Endothelial cell of umbilical vein (primary cell): ENCODE measurements around the gene SELENOF. TPM values are rescaled to one million over a fixed set of nuclear protein-coding genes. Genes with fewer than 3 reads are reported as not detected.

Source experiments
- BruUV-seq: library from RNA; stranded (reverse); fragments of 400-500 nt; replicated peaks from 2 replicates; lab custom pipeline; 2021; lab: Mats Ljungman, UMichigan
- CTCF ChIA-PET: fragments of 300-600, 350-600 bp; sonication (Branson Sonifier 250); formaldehyde crosslinking; loops from one replicate; lab custom pipeline; 2021; ENCODE audit warnings: antibody characterized with exemption, inconsistent platforms; lab: Charles Lee
- POLR2A ChIA-PET: fragments of 300-600, 350-600 bp; sonication (Branson Sonifier 250); formaldehyde crosslinking; loops from one replicate; lab custom pipeline; 2021; ENCODE audit warnings: antibody characterized with exemption, inconsistent platforms; lab: Charles Lee
- DNase-seq: peaks from one replicate; pipeline ENCODE4 v3.0.0-alpha.2; 2011; ENCODE audit warnings: low read depth, low spot score
- FAIRE-seq: peaks from 2 replicates; lab custom pipeline; 2011; peaks lifted over from hg19 to GRCh38; lab: Jason Lieb, UNC
- H2AFZ ChIP-seq: 2 replicates; pipeline ENCODE4 v1.6.0; 2012; ENCODE audit warnings: low read depth, low read length, control low read depth, inconsistent platforms
- H3K27ac ChIP-seq: 2 replicates; pipeline ENCODE4 v1.5.1; 2011; ENCODE audit warnings: low read depth, mild to moderate bottlenecking, control low read depth, low read length, moderate library complexity; ENCODE audit not compliant: insufficient read depth
- H3K27me3 ChIP-seq, 2 experiments: 2 replicates each; pipeline versions ENCODE4 v1.6.0 to v1.6.1; 2011; ENCODE audit warnings: low read length in 2 of 2, mixed read lengths in 1 of 2; ENCODE audit not compliant: control insufficient read depth in 2 of 2, insufficient read depth in 2 of 2
- H3K36me3 ChIP-seq, 2 experiments: 2 replicates in 1 of 2; 3 replicates in 1 of 2; pipeline ENCODE4 v1.5.1; 2011; ENCODE audit warnings: low read length in 2 of 2, mild to moderate bottlenecking in 1 of 2, moderate library complexity in 1 of 2; ENCODE audit not compliant: control insufficient read depth in 2 of 2, insufficient read depth in 2 of 2; ENCODE audit errors: extremely low read depth in 1 of 2
- H3K4me1 ChIP-seq: 3 replicates; pipeline ENCODE4 v1.5.1; 2011; ENCODE audit warnings: mild to moderate bottlenecking, low read length; ENCODE audit not compliant: control insufficient read depth, insufficient read depth; ENCODE audit errors: extremely low read depth
- H3K4me2 ChIP-seq: 2 replicates; pipeline ENCODE4 v1.6.1; 2011; ENCODE audit warnings: low read length, control low read depth, mixed read lengths; ENCODE audit not compliant: insufficient read depth
- H3K4me3 ChIP-seq, 3 experiments: fragments of 200-600 bp in 1 of 3; sonication (generic), shearing (Covaris generic) in 1 of 3; replicated peaks in 1 of 3; 2 replicates each; pipeline ENCODE4 v1.5.1; 2011 to 2016; ENCODE audit warnings: control low read depth in 3 of 3, low read length in 3 of 3, mild to moderate bottlenecking in 2 of 3, inconsistent platforms in 1 of 3, low read depth in 1 of 3, moderate library complexity in 1 of 3; ENCODE audit not compliant: insufficient read depth in 1 of 3
- H3K79me2 ChIP-seq: 2 replicates; pipeline ENCODE4 v1.6.0; 2012; ENCODE audit warnings: low read length, inconsistent platforms; ENCODE audit not compliant: control insufficient read depth, insufficient read depth
- H3K9ac ChIP-seq: replicated peaks from 2 replicates; pipeline ENCODE3; 2011; ENCODE audit warnings: low read length, control low read depth; ENCODE audit not compliant: insufficient read depth; ENCODE audit errors: extremely low read depth
- H3K9me1 ChIP-seq: replicated peaks from 3 replicates; pipeline ENCODE4 v1.6.0; 2011; ENCODE audit warnings: mild to moderate bottlenecking, low read length; ENCODE audit not compliant: control insufficient read depth, insufficient read depth; ENCODE audit errors: extremely low read depth
- H3K9me3 ChIP-seq: replicated peaks from 2 replicates; pipeline ENCODE4 v1.5.1; 2012; ENCODE audit warnings: low read length, inconsistent platforms; ENCODE audit not compliant: control insufficient read depth, insufficient read depth
- H4K20me1 ChIP-seq: replicated peaks from 2 replicates; pipeline ENCODE3; 2011; ENCODE audit warnings: mild to moderate bottlenecking, low read length; ENCODE audit not compliant: control insufficient read depth, insufficient read depth; ENCODE audit errors: extremely low read depth
- EZH2 ChIP-seq: IDR thresholded peaks from 2 replicates; pipeline ENCODE4 v1.6.1; 2012; ENCODE audit warnings: borderline replicate concordance, low read depth, mild to moderate bottlenecking, moderate library complexity, low read length, inconsistent platforms; ENCODE audit not compliant: severe bottlenecking
- FOS ChIP-seq: IDR thresholded peaks from 2 replicates; pipeline ENCODE4 v1.6.1; 2011; ENCODE audit warnings: mild to moderate bottlenecking, low read length, moderate library complexity, borderline replicate concordance; ENCODE audit not compliant: insufficient read depth
- GATA2 ChIP-seq: IDR thresholded peaks from 2 replicates; pipeline ENCODE4 v1.7.0; 2011; ENCODE audit warnings: low read depth, mild to moderate bottlenecking, moderate library complexity, mixed read lengths, low read length; ENCODE audit not compliant: insufficient read length, insufficient read depth
- JUN ChIP-seq: IDR thresholded peaks from 2 replicates; pipeline ENCODE4 v1.6.1; 2011; ENCODE audit warnings: borderline replicate concordance, low read depth; ENCODE audit not compliant: insufficient read length, insufficient read depth
- MYC ChIP-seq: IDR thresholded peaks from one replicate; pipeline ENCODE4 v1.6.1; 2011; ENCODE audit warnings: mild to moderate bottlenecking, low read depth, low read length
- POLR2A ChIP-seq: IDR thresholded peaks from 2 replicates; pipeline ENCODE4 v1.6.1; 2012; ENCODE audit warnings: low read depth, mild to moderate bottlenecking, control low read depth, low read length
- POLR2AphosphoS5 ChIP-seq: IDR thresholded peaks from 2 replicates; pipeline ENCODE4 v1.6.1; 2012; ENCODE audit warnings: low read depth, mild to moderate bottlenecking, control low read depth, low read length, moderate library complexity; ENCODE audit not compliant: insufficient read depth
- dilution Hi-C: fragments of 300-500 bp; cut with MboI; formaldehyde crosslinking; loops from one replicate; pipeline ENCODE4 v1.15.0; 2019; ENCODE audit warnings: low sequenced_read_pairs; ENCODE audit not compliant: extremely low pct_ligation_motif_present
- intact Hi-C: fragments of 100-400 bp; cut with micrococcal nuclease; formaldehyde crosslinking; loops from one replicate; pipeline ENCODE4 v1.10.0; 2022
- polyA plus RNA-seq, 4 experiments: library from polyadenylated mRNA; depleted of rRNA in 3 of 4; stranded (reverse) in 3 of 4; unstranded in 1 of 4; fragments of >200 nt; gene quantifications; 2 replicates each; pipeline versions ENCODE4 v1.2.1 to v1.2.3, GENCODE V29; 2011 to 2012; ENCODE audit warnings: missing spikeins in 1 of 4
- total RNA-seq: library from RNA; stranded (reverse); gene quantifications from 2 replicates; pipeline ENCODE4 v1.2.3, GENCODE V29; 2021
- TF ChIP-seq, protein P1 (sequence below), 2 donors: IDR thresholded peaks; 1 replicate in 1 of 2; 2 replicates in 1 of 2; pipeline ENCODE4 v1.5.1; 2011; ENCODE audit warnings: low read length in 2 of 2, mild to moderate bottlenecking in 2 of 2, moderate library complexity in 2 of 2, control low read depth in 1 of 2, inconsistent platforms in 1 of 2, low read depth in 1 of 2; ENCODE audit not compliant: insufficient read depth in 1 of 2; ENCODE audit errors: extremely low read depth in 1 of 2
- TF ChIP-seq, protein P2 (sequence below): IDR thresholded peaks from 2 replicates; pipeline ENCODE4 v1.6.1; 2011; ENCODE audit not compliant: insufficient read depth, insufficient read length

SELENOF gene
- total and polyA plus RNA-seq, 2 donors (not counting 3 experiments of a cell fraction or from before 2014, with no cell fraction given) = 102 to 202 TPM

DNA sequence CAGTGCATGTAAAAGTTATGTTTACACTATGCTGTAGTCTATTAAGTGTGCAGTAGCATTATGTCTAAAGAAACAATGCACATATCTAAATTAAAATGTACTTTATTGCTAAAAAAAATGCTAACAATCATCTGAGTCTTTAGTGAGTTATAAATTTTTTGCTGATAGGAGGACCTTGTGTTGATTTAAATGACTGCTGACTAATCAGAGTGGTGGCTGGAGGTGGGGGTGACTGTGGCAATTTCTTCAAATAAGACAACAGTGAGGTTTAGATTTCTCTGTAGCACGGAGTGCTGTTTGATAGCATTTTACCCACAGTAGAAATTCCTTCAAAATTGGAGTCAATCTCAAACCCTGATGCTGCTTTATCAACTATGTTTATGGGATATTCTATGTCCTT is 37.5 kb upstream of the SELENOF start:
- Histone ChIP-seq H3K9me3 (no peaks in the 10 kb centered on the region), H3K4me1 (no peaks in the 10 kb centered on the region), H3K27ac (no peak overlapping the region), H3K9ac (no peak overlapping the region), H3K79me2 (peaks cover 2% of the 10 kb centered on the region), H3K4me2 (no peak overlapping the region), H3K4me3 (no peak overlapping the region), H3K27me3 (no peaks in the 10 kb centered on the region), H3K9me1 (no peaks in the 10 kb centered on the region), H4K20me1 (peaks cover 2% of the 10 kb centered on the region), H3K36me3 (no peaks in the 10 kb centered on the region), H2AFZ (no peak overlapping the region)
- ChIA-PET CTCF (no interaction called here), POLR2A (no interaction called here)
- FAIRE-seq (no peak), DNase-seq (no peak)
- no TSS peak for BruUV-seq
- TF ChIP-seq GATA2 (no peak), POLR2AphosphoS5 (no peak), JUN (no peak), FOS (no peak), POLR2A (no peak), EZH2 (no peak), MYC (no peak)
- TF ChIP-seq, protein P1, sequence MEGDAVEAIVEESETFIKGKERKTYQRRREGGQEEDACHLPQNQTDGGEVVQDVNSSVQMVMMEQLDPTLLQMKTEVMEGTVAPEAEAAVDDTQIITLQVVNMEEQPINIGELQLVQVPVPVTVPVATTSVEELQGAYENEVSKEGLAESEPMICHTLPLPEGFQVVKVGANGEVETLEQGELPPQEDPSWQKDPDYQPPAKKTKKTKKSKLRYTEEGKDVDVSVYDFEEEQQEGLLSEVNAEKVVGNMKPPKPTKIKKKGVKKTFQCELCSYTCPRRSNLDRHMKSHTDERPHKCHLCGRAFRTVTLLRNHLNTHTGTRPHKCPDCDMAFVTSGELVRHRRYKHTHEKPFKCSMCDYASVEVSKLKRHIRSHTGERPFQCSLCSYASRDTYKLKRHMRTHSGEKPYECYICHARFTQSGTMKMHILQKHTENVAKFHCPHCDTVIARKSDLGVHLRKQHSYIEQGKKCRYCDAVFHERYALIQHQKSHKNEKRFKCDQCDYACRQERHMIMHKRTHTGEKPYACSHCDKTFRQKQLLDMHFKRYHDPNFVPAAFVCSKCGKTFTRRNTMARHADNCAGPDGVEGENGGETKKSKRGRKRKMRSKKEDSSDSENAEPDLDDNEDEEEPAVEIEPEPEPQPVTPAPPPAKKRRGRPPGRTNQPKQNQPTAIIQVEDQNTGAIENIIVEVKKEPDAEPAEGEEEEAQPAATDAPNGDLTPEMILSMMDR (IDR thresholded peaks at IDR 0.05; ENCODE audit: extremely low read depth in 1 of 2, insufficient read depth in 1 of 2, low read depth in 1 of 2, low read length in 2 of 2) = no peak
- TF ChIP-seq, protein P2, sequence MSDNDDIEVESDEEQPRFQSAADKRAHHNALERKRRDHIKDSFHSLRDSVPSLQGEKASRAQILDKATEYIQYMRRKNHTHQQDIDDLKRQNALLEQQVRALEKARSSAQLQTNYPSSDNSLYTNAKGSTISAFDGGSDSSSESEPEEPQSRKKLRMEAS = no peak
- dilution Hi-C loops (no loop called here), intact Hi-C loops (no loop called here)
